Measurements from ENCODE around the gene TMEM44. TPM values are rescaled to one million over a fixed set of nuclear protein-coding genes. Genes with fewer than 3 reads are reported as not detected.

Gene TMEM44
- total and polyA plus RNA-seq, 10 donors = 5.5 to 30.3 (median 22.1) TPM

DNA sequence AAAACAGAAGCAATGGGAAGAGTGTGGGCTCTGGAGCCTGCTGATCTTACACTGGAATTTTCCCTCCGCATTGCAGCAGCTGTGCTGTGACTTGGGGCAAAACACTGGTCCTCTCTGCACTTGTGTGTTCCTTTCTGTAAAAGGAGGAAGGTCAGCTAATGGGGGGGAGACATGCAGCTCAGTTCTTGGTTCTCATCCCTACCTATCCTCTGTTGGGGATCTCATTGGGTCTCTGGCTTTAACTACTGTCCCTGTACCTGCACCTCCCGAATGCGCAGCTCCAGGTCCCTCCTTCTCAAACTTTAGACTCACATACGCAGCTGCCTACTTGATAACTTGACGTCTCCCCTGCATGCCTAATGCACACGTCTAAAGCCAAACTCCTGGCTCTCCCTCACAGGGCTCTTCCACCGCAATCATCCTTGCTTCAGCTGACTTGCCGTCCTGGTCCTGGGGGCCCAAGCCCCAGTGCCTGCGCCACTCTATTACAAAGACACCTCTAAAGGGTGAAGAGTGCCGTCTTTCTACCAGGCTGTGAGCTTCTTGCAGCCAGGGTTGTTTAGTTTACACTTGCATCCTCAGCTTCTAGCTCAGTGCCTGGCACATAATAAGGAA, 5.9 kb upstream of the TMEM44 start:
- TF ChIP-seq, protein P1, sequence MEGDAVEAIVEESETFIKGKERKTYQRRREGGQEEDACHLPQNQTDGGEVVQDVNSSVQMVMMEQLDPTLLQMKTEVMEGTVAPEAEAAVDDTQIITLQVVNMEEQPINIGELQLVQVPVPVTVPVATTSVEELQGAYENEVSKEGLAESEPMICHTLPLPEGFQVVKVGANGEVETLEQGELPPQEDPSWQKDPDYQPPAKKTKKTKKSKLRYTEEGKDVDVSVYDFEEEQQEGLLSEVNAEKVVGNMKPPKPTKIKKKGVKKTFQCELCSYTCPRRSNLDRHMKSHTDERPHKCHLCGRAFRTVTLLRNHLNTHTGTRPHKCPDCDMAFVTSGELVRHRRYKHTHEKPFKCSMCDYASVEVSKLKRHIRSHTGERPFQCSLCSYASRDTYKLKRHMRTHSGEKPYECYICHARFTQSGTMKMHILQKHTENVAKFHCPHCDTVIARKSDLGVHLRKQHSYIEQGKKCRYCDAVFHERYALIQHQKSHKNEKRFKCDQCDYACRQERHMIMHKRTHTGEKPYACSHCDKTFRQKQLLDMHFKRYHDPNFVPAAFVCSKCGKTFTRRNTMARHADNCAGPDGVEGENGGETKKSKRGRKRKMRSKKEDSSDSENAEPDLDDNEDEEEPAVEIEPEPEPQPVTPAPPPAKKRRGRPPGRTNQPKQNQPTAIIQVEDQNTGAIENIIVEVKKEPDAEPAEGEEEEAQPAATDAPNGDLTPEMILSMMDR (IDR thresholded peaks at IDR 0.05 in 8 of 11, conservative IDR thresholded peaks at IDR 0.05 in 3 of 11) = no peak
- no peak for TF ChIP-seq POLR2A (IDR thresholded peaks at IDR 0.05)
- TF ChIP-seq POLR2AphosphoS5 (IDR thresholded peaks at IDR 0.05) = no peak
- no peaks in the 10 kb centered on the region for H3K27me3 ChIP-seq (replicated peaks in 1 of 7)
- no peak overlapping the region for H3K4me3 ChIP-seq
- intact Hi-C loops (cut with DNase I; ENCODE audit: low total_unique reads) = no loop called here
- H3K9me3 ChIP-seq = no peaks in the 10 kb centered on the region
- H3K36me3 ChIP-seq = peaks cover 0 to 44% (median 28%) of the 10 kb centered on the region in 6 donors
- peak overlapping the region in 5 of 8 donors; percentile 62 to 74 (median 64) for H3K27ac ChIP-seq
- DNase-seq = no peak
- WGBS, 5 donors = 94 to 98% (median 96%) methylated on average over 10 of the region's 10 CpGs
- peaks cover 0 to 20% (median 9%) of the 10 kb centered on the region in 6 donors for H3K4me1 ChIP-seq

DNA sequence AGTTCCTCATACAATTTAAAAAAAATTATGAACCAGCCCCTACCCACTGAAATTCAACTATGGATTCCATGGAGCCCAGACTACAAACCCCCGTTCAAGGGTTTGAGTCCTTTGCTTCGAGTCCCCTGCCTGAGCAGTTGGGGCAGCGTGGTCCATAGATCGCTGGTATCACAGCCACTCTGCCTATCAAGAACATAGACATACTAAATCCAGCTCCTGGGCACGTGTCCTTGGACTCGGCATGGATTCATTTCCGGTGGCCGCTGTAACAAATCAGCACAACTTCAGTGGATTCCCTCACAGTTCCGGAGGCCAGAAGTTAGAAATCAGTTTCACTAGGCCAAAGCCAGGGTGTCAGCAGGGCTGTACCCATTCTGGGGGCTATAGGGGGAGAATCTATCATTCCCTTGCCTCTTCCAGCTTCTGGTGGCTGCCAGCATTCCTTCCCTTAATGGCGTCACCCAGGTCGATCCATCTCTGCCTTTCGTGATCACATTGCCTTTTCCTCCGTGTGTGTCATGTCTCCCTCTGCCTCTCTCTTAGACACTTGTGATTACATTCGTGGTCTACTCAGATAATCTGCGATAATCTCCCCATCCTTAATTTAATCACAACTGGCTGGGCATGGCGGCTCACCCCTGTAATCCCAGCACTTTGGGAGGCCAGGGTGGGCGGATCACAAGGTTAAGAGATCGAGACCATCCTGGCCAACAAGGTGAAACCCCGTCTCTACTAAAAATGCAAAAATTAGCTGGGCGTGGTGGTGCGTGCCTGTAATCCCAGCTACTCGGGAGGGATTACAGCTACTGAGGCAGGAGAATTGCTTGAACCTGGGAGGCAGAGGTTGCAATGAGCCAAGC, 4.6 kb upstream of the TMEM44 start:
- peak overlapping the region in 4 of 8 donors; percentile 26 to 56 (median 37) for H3K27ac ChIP-seq
- H3K4me3 ChIP-seq = no peak overlapping the region
- no peaks in the 10 kb centered on the region for H3K9me3 ChIP-seq
- no peak for DNase-seq
- WGBS, 5 donors = 87 to 92% (median 89%) methylated on average over 22 of the region's 22 CpGs
- H3K4me1 ChIP-seq = peaks cover 0 to 28% (median 15%) of the 10 kb centered on the region in 6 donors
- peaks cover 0 to 30% (median 19%) of the 10 kb centered on the region in 6 donors for H3K36me3 ChIP-seq
- no peaks in the 10 kb centered on the region for H3K27me3 ChIP-seq (replicated peaks in 1 of 7)
- TF ChIP-seq, protein P1 (IDR thresholded peaks at IDR 0.05 in 8 of 11, conservative IDR thresholded peaks at IDR 0.05 in 3 of 11) = no peak
- intact Hi-C loops (cut with DNase I; ENCODE audit: low total_unique reads) = no loop called here

DNA sequence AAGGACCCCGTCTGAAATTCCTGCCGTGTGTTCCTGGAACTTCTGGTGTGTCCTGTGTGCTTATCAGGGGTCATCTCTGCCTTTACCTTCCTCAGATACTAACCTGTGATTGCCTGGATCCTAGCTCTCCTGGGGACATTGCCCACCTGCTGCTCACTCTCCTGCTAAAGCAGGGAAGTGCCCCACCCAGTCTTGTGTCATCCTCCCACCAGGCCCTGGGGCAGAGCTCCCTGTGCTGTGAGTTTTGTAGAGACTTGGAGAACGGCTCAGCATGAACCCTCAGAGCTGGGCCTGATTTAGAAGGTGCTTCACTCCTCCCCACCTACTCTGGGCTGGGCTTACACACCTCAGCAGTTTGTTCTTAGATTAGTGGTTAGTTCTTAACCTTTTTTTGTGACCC, 3.8 kb upstream of the TMEM44 start:
- DNase-seq = no peak

More for the DNA sequence above, 3.8 kb upstream of the TMEM44 start:
- Histone ChIP-seq H3K27ac (peak overlapping the region in 3 of 8 donors; percentile 35 to 56 (median 39)), H3K4me3 (no peak overlapping the region), H3K27me3 (replicated peaks in 1 of 7) (no peaks in the 10 kb centered on the region), H3K36me3 (peaks cover 0 to 23% (median 17%) of the 10 kb centered on the region in 6 donors), H3K9me3 (no peaks in the 10 kb centered on the region), H3K4me1 (peaks cover 0 to 35% (median 21%) of the 10 kb centered on the region in 6 donors)
- WGBS, 5 donors = 54 to 74% (median 66%) methylated on average over 3 of the region's 3 CpGs
- TF ChIP-seq POLR2A (IDR thresholded peaks at IDR 0.05) = no peak
- TF ChIP-seq, protein P1 (IDR thresholded peaks at IDR 0.05 in 8 of 11, conservative IDR thresholded peaks at IDR 0.05 in 3 of 11) = no peak
- TF ChIP-seq POLR2AphosphoS5 (IDR thresholded peaks at IDR 0.05) = no peak
- intact Hi-C loops (cut with DNase I; ENCODE audit: low total_unique reads) = no loop called here
